IMR-90 (cell line): ENCODE data around the gene RAB31. TPM values are rescaled to one million over a fixed set of nuclear protein-coding genes. Genes with fewer than 3 reads are reported as not detected.

Experiments used
- ATAC-seq: fragments of 200-7000 bp; cut with Tn5 transposase; 2 replicates; pipeline ENCODE4 v1.9.1; 2020; ENCODE audit warnings: low read depth, mild to moderate bottlenecking, moderate library complexity
- BruUV-seq: library from RNA; stranded (reverse); fragments of 400-500 nt; replicated peaks from 2 replicates; lab custom pipeline; 2021; lab: Mats Ljungman, UMichigan
- CTCF ChIA-PET: fragments of 300-600 bp; formaldehyde crosslinking; extraction: SDS; loops from one replicate; lab custom pipeline; 2021; ENCODE audit warnings: antibody characterized with exemption; lab: Yijun Ruan, JAX
- POLR2A ChIA-PET: fragments of 300-600 bp; sonication (Branson Sonifier 250); formaldehyde crosslinking; loops from one replicate; lab custom pipeline; 2022; ENCODE audit warnings: antibody characterized with exemption; ENCODE audit not compliant: unreplicated experiment; lab: Charles Lee
- DNase-seq: peaks from one replicate; pipeline ENCODE4 v3.0.0; 2013
- H2AFZ ChIP-seq: replicated peaks from 2 replicates; pipeline ENCODE3; 2013; ENCODE audit warnings: low read length, mild to moderate bottlenecking; ENCODE audit not compliant: poor library complexity
- H2AK5ac ChIP-seq: 2 replicates; pipeline ENCODE4 v1.6.1; 2013; ENCODE audit warnings: low read depth, low read length, inconsistent platforms
- H2AK9ac ChIP-seq: replicated peaks from 2 replicates; pipeline ENCODE3; 2013; ENCODE audit warnings: mild to moderate bottlenecking, low read depth, low read length, moderate library complexity; ENCODE audit not compliant: poor library complexity
- H2BK120ac ChIP-seq: 2 replicates; pipeline ENCODE4 v1.6.1; 2013; ENCODE audit warnings: low read depth, low read length, inconsistent platforms
- H2BK15ac ChIP-seq: 3 replicates; pipeline ENCODE4 v1.6.1; 2013; ENCODE audit warnings: low read depth, low read length, inconsistent platforms
- H2BK20ac ChIP-seq: 2 replicates; pipeline ENCODE4 v1.6.1; 2013; ENCODE audit warnings: low read depth, mild to moderate bottlenecking, inconsistent platforms, low read length, moderate library complexity
- H2BK5ac ChIP-seq: 2 replicates; pipeline ENCODE4 v1.6.1; 2013; ENCODE audit warnings: mild to moderate bottlenecking, low read depth, low read length, inconsistent platforms; ENCODE audit not compliant: poor library complexity, severe bottlenecking
- H3K14ac ChIP-seq: replicated peaks from 2 replicates; pipeline ENCODE4 v1.6.1; 2013; ENCODE audit warnings: low read depth, low read length, inconsistent platforms
- H3K18ac ChIP-seq: 2 replicates; pipeline ENCODE4 v1.6.1; 2013; ENCODE audit warnings: low read depth, low read length, control low read depth
- H3K23ac ChIP-seq: 2 replicates; pipeline ENCODE4 v1.6.1; 2013; ENCODE audit warnings: low read depth, low read length, inconsistent platforms
- H3K27ac ChIP-seq: 2 replicates; pipeline ENCODE4 v1.5.1; 2013; ENCODE audit warnings: mild to moderate bottlenecking, control low read depth, low read length; ENCODE audit not compliant: insufficient read depth
- H3K27me3 ChIP-seq: 2 replicates; pipeline ENCODE4 v1.6.1; 2013; ENCODE audit warnings: low read length; ENCODE audit not compliant: control insufficient read depth, insufficient read depth
- H3K36me3 ChIP-seq: 2 replicates; pipeline ENCODE4 v1.6.1; 2013; ENCODE audit warnings: low read length, mixed read lengths; ENCODE audit not compliant: control insufficient read depth, insufficient read depth
- H3K4ac ChIP-seq: 2 replicates; pipeline ENCODE4 v1.6.1; 2013; ENCODE audit warnings: low read depth, low read length, inconsistent platforms
- H3K4me1 ChIP-seq: 2 replicates; pipeline ENCODE4 v1.6.1; 2013; ENCODE audit warnings: low read length, mixed read lengths; ENCODE audit not compliant: control insufficient read depth, insufficient read depth
- H3K4me2 ChIP-seq: 2 replicates; pipeline ENCODE4 v1.6.1; 2013; ENCODE audit warnings: low read depth, mild to moderate bottlenecking, control low read depth, low read length, moderate library complexity
- H3K4me3 ChIP-seq: 2 replicates; pipeline ENCODE4 v1.5.1; 2013; ENCODE audit warnings: low read depth, mild to moderate bottlenecking, control low read depth, low read length, moderate library complexity; ENCODE audit not compliant: insufficient read depth
- H3K56ac ChIP-seq: 2 replicates; pipeline ENCODE4 v1.6.1; 2013; ENCODE audit warnings: low read length, inconsistent platforms; ENCODE audit not compliant: insufficient read depth; ENCODE audit errors: extremely low read depth
- H3K79me1 ChIP-seq, 2 experiments: 2 replicates each; pipeline ENCODE4 v1.6.1; 2013; ENCODE audit warnings: low read length in 2 of 2, inconsistent platforms in 1 of 2, low read depth in 1 of 2
- H3K9ac ChIP-seq: 2 replicates; pipeline ENCODE4 v1.6.1; 2013; ENCODE audit warnings: low read depth, low read length, control low read depth
- H3K9me1 ChIP-seq: 2 replicates; pipeline ENCODE4 v1.6.1; 2013; ENCODE audit warnings: low read length, inconsistent platforms; ENCODE audit not compliant: insufficient read depth
- H3K9me3 ChIP-seq: 2 replicates; pipeline ENCODE4 v1.6.1; 2013; ENCODE audit warnings: low read length; ENCODE audit not compliant: control insufficient read depth, insufficient read depth
- H4K20me1 ChIP-seq: 2 replicates; pipeline ENCODE4 v1.6.1; 2013; ENCODE audit warnings: low read length, inconsistent platforms; ENCODE audit not compliant: insufficient read depth
- H4K5ac ChIP-seq: 2 replicates; pipeline ENCODE4 v1.6.1; 2013; ENCODE audit warnings: mild to moderate bottlenecking, low read depth, low read length, control low read depth
- H4K8ac ChIP-seq, 2 experiments: 2 replicates each; pipeline ENCODE4 v1.6.1; 2013; ENCODE audit warnings: low read depth in 2 of 2, low read length in 2 of 2, control low read depth in 1 of 2, inconsistent platforms in 1 of 2
- H4K91ac ChIP-seq: 2 replicates; pipeline ENCODE4 v1.6.1; 2013; ENCODE audit warnings: low read depth, low read length, inconsistent platforms; ENCODE audit not compliant: insufficient read depth
- FOS ChIP-seq: fragments of 150-350 bp; IDR thresholded peaks from 2 replicates; pipeline ENCODE4 v1.6.1; 2016; ENCODE audit warnings: low read depth, low read length
- MAZ ChIP-seq: IDR thresholded peaks from 2 replicates; pipeline ENCODE4 v1.6.1; 2012; ENCODE audit warnings: low read depth, mild to moderate bottlenecking, low read length, improper control_type of control experiment, moderate library complexity, borderline replicate concordance
- NFE2L2 ChIP-seq: fragments of 150-350 bp; IDR thresholded peaks from 2 replicates; pipeline ENCODE4 v1.6.1; 2016; ENCODE audit warnings: low read depth, mild to moderate bottlenecking, low read length
- WGBS, 2 experiments: methylation state at CpG; one replicate each; pipeline versions ENCODE4 v1.1.5 to v1.1.7; 2013; ENCODE audit warnings: missing lambda C conversion rate in 2 of 2; ENCODE audit not compliant: insufficient read length in 1 of 2; ENCODE audit errors: extremely low coverage in 2 of 2; 5-methylcytosine and 5-hydroxymethylcytosine counted together
- dilution Hi-C: fragments of 300-500 bp; cut with HindIII; formaldehyde crosslinking; loops from one replicate; pipeline ENCODE4 v1.14.3; 2018; ENCODE audit warnings: low sequenced_read_pairs; ENCODE audit not compliant: unreplicated experiment
- in situ Hi-C: fragments of 300-500 bp; cut with MboI; formaldehyde crosslinking; loops from 3 replicates; pipeline ENCODE4 v1.14.3; 2019; ENCODE audit warnings: low sequenced_read_pairs, inconsistent platforms, mixed read lengths
- intact Hi-C: fragments of 100-400 bp; cut with micrococcal nuclease; formaldehyde crosslinking; loops from 2 replicates; pipeline ENCODE4 v1.10.0; 2022
- polyA plus RNA-seq, 3 experiments: library from polyadenylated mRNA; depleted of rRNA; stranded (reverse); fragments of >200 nt; gene quantifications; 2 replicates each; pipeline ENCODE4 v1.2.3, GENCODE V29; 2012; ENCODE audit warnings: low replicate concordance in 1 of 3
- total RNA-seq: library from RNA; depleted of rRNA; stranded (reverse); fragments of >200 nt; gene quantifications from 2 replicates; pipeline ENCODE4 v1.2.3, GENCODE V29; 2012
- TF ChIP-seq, protein P1 (sequence below): fragments of 150-350 bp; IDR thresholded peaks from 2 replicates; pipeline ENCODE4 v1.6.1; 2017; ENCODE audit warnings: mild to moderate bottlenecking, antibody characterized with exemption, low read length, low read depth
- TF ChIP-seq, protein P2 (sequence below): fragments of 150-350 bp; IDR thresholded peaks from 2 replicates; pipeline ENCODE4 v1.6.1; 2016; ENCODE audit warnings: low read depth, mild to moderate bottlenecking, low read length, moderate library complexity, borderline replicate concordance

The RAB31 gene
- total and polyA plus RNA-seq, 2 of the 4 experiments (the other 2 are of a cell fraction): 13.8 to 26.9 TPM

DNA sequence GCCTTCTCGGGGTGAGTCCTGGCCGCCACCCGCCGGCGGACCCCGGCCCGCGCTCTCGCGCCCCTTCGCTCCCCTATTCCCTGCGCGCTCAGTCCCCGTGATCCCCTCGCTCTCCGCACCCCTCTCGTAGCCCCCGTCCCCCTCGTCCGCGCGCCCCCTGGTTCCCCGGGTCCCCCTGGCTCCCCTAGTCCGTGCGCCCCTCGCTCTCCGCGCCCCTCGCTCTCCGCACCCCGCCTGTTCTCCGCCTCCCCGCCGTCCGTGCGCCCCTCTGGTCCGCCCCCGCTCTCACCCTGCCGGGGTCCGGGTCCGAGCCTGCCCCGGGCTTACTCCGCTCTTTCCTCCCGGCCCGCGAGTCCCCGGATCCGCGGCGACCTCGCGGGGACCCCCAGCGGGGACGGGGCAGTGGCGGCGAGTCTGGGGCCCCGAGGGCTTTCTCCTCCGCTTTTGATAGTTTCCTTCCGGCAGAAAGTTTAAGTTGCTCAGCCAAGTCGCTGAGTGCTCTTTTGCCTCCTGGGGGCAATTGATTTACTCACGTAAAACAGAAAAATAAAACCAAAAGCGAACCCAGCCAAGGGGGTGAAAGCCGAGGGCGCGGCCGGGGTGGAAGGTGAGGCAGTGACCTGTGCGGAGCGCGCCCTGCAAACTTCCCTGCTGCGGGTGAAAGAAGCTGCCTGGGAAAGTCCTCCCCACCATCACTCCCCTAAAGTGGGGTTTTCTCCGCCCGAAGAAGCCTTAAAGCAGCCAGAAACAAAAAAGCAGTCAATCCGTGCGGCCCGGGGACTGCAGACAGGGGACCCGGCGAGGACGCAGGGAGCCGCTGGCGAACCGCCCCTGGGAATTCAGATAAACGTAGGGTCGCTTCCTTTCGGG, 568 bp downstream of the RAB31 start:
- in situ Hi-C loops (loop anchor here (25.0 kb wide), 1 partner anchor 229 kb away; no protein-coding TSS in a partner anchor), intact Hi-C loops (loop anchor here (2.0 to 5.0 kb wide), 3 partner anchors 104 to 242 kb away; no protein-coding TSS in a partner anchor), dilution Hi-C loops (no loop called here)
- H3K36me3 ChIP-seq: no peaks in the 10 kb centered on the region
- peak overlapping the region; percentile 71 for H2AK9ac ChIP-seq
- peak; percentile 7 for ATAC-seq
- H4K91ac ChIP-seq: no peak overlapping the region; the same call in 1 of the 2 replicates
- TF ChIP-seq FOS (no peak), MAZ (no peak), NFE2L2 (no peak)
- TF ChIP-seq, protein P1, sequence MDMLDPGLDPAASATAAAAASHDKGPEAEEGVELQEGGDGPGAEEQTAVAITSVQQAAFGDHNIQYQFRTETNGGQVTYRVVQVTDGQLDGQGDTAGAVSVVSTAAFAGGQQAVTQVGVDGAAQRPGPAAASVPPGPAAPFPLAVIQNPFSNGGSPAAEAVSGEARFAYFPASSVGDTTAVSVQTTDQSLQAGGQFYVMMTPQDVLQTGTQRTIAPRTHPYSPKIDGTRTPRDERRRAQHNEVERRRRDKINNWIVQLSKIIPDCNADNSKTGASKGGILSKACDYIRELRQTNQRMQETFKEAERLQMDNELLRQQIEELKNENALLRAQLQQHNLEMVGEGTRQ: no peak
- TF ChIP-seq, protein P2, sequence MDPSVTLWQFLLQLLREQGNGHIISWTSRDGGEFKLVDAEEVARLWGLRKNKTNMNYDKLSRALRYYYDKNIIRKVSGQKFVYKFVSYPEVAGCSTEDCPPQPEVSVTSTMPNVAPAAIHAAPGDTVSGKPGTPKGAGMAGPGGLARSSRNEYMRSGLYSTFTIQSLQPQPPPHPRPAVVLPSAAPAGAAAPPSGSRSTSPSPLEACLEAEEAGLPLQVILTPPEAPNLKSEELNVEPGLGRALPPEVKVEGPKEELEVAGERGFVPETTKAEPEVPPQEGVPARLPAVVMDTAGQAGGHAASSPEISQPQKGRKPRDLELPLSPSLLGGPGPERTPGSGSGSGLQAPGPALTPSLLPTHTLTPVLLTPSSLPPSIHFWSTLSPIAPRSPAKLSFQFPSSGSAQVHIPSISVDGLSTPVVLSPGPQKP: no peak
- H4K20me1 ChIP-seq: peaks cover 17% of the 10 kb centered on the region; the same call in 1 of the 2 replicates
- peak overlapping the region; percentile 57 for H3K27ac ChIP-seq
- no peak for DNase-seq
- peak overlapping the region; percentile 75 for H3K9ac ChIP-seq
- ChIA-PET POLR2A (no interaction called here), CTCF (no interaction called here)
- peak overlapping the region; percentile 46 for H2BK5ac ChIP-seq
- 1% methylated on average over 24 of the region's 84 CpGs; no CpG with 5 or more reads in 1 of the 2 experiments for WGBS, 2 experiments
- H3K4ac ChIP-seq: peak overlapping the region; percentile 38; the same call in 1 of the 2 replicates
- H3K9me3 ChIP-seq: no peaks in the 10 kb centered on the region
- no peak overlapping the region for H2BK20ac ChIP-seq
- no TSS peak for BruUV-seq
- H2BK15ac ChIP-seq: no peak overlapping the region
- H2AK5ac ChIP-seq: no peak overlapping the region
- H3K14ac ChIP-seq: peak overlapping the region; percentile 67
- H3K4me2 ChIP-seq: peak overlapping the region; percentile 93
- H3K79me1 ChIP-seq: peaks cover 31 to 52% of the 10 kb centered on the region in 2 experiments
- H4K8ac ChIP-seq: peak overlapping the region in 1 of 2 experiments; percentile 52; a peak in 2 of 4 replicates
- H3K4me3 ChIP-seq: peak overlapping the region; percentile 89
- H3K23ac ChIP-seq: peak overlapping the region; percentile 86; the same call in 1 of the 2 replicates
- peak overlapping the region; percentile 11; the same call in 1 of the 2 replicates for H2BK120ac ChIP-seq
- H3K9me1 ChIP-seq: peaks cover 24% of the 10 kb centered on the region
- H3K4me1 ChIP-seq: peaks cover 26% of the 10 kb centered on the region
- peak overlapping the region; percentile 32 for H4K5ac ChIP-seq
- H3K18ac ChIP-seq: peak overlapping the region; percentile 72
- H3K56ac ChIP-seq: no peak overlapping the region
- H3K27me3 ChIP-seq: no peaks in the 10 kb centered on the region
- H2AFZ ChIP-seq: peak overlapping the region; percentile 91
